GM21390 (cell line): ENCODE data around the gene PTPN22.

Source experiments
- ATAC-seq: cut with Tn5 transposase; IDR thresholded peaks from one replicate; pipeline ENCODE4 v1.9.1; 2021; ENCODE audit not compliant: unreplicated experiment

The PTPN22 gene

GRCh38 chr1:113765306-113766230 is 105.9 kb downstream of the PTPN22 start:
- no peak for ATAC-seq
